T-helper 22 cell (primary cell): Measurements from ENCODE around the gene TRIM10.
A peak's percentile ranks its signal among the peaks of the same experiment; 100 is the strongest.
"Not testable (repeated sequence)": the region's sequence is repeated elsewhere in the genome, so short reads cannot be mapped to it uniquely, and the experiment has no call there.

ENCODE experiments used
- DNase-seq: peaks from one replicate; pipeline ENCODE4 v3.0.0-alpha.2; 2020; ENCODE audit warnings: low read depth

Gene TRIM10

GRCh38 chr6:30127238-30128093 is 33.5 kb downstream of the TRIM10 start:
- no peak for DNase-seq

DNA sequence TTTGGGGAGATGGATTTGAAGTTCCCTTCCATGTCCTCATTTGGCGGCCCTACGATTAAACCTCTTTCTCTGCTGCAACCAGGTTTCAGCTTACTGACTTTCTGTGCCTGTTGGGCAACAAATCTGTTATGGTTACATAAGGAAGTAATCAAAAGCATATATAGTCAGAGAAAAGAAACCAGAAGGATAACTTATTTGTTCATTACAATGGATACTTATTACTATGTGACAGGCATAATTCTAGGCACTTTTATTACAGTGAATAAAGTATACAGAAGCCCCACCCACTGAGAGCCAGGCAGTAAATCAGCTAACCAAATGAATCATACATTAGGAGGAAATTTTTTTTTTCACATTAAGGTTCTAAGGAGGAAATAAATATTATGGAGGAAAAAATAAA is 38.5 kb downstream of the TRIM10 start:
- no peak for DNase-seq

- no peak for DNase-seq
These were observed 39.3 kb downstream of the TRIM10 start for GRCh38 chr6:30121446-30122366.

- not testable (repeated sequence) for DNase-seq
These were observed 42.3 kb downstream of the TRIM10 start for GRCh38 chr6:30118691-30119090.

DNA sequence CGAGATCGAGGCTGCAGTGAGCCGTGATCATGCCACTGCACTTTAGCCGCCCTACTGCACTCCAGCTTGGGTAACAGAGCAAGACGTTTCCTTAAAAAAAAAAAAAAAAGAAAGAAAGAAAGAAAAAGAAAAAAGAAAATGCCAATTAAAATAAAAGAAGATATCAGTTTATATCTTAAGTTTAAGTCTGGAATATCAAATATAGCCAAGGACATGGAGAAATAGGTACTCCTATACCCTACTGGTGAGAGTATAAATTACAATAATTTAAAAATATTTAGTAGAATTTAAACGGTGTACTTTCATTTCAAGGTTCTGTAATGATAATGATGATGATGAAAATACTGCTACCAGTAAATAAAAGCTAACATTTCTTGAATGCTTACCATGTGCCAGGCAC is 44.3 kb downstream of the TRIM10 start:
- DNase-seq, result no peak

GRCh38 chr6:30113841-30114240 is 47.2 kb downstream of the TRIM10 start:
- DNase-seq, result no peak

DNA sequence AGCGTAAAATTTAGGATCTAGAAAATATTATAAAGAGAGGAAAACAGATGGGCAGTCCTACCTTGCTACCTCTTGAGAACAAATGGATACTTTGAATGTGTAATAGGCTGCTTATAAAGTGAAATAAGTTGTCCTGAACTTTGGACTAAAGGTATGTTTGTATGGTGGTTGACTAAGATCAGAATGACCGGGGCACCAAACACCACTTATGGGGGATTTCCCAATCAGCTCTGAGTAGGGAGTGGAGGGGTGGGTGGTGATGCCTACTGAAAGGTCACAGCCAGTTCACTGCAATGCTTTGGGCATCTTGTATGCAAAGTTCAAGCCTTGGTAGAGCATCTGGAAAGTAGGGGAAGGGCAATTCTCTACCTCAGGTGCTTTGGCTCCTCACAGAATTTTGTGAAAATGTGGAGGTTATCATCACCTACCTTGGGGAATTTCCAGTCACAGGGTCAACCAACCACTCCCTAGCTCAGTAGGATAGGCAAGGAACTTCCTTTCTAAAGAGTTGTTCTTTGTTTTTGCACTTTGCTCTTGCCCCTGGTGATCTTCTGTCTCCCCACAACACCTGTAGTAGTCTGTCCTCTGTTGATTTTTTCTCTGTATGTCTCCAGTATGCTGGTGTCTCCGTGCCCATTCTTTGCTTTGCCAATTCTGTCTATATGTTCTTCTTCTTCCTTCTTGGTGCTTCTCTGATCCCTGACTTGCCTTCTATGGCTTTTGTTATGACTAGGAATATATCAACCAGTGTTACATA is 47.8 kb downstream of the TRIM10 start, which contains the start of gene TRIM31:
TSS of gene TRIM31 (minus strand) at position 88 of the 757 bp plus-strand sequence. CDS start 285 bp downstream, outside the sequence.
- DNase-seq, result no peak

GRCh38 chr6:30112402-30112994 is 48.5 kb downstream of the TRIM10 start:
- no peak for DNase-seq

- no peak for DNase-seq
These were observed 49.6 kb downstream of the TRIM10 start for GRCh38 chr6:30111266-30111856.

GRCh38 chr6:30104661-30105060 is 56.4 kb downstream of the TRIM10 start:
- no peak for DNase-seq

GRCh38 chr6:30103872-30104179 is 57.2 kb downstream of the TRIM10 start:
- DNase-seq, result no peak

GRCh38 chr6:30102970-30103871 is 57.8 kb downstream of the TRIM10 start:
- DNase-seq, result peak; percentile 59

- DNase-seq, result no peak
These were observed 58.5 kb downstream of the TRIM10 start for GRCh38 chr6:30102414-30102969.
